CD14-positive monocyte (primary cell): Measurements from ENCODE around the gene GRID2. TPM values are rescaled to one million over a fixed set of nuclear protein-coding genes. Genes with fewer than 3 reads are reported as not detected.

Source experiments
- DNase-seq, 3 donors: peaks; one replicate each; pipeline ENCODE4 v3.0.0-alpha.2; 2011 to 2022
- H2AFZ ChIP-seq: 2 replicates; pipeline ENCODE4 v1.6.0; 2012; ENCODE audit warnings: mild to moderate bottlenecking, low read depth, low read length, inconsistent platforms; ENCODE audit not compliant: insufficient read depth, poor library complexity, severe bottlenecking
- H3K27ac ChIP-seq, 2 donors: 1 replicate in 1 of 2; 2 replicates in 1 of 2; pipeline ENCODE4 v1.5.1; 2012 to 2013; ENCODE audit warnings: low read length in 2 of 2, control low read depth in 1 of 2, inconsistent platforms in 1 of 2, low read depth in 1 of 2, mild to moderate bottlenecking in 1 of 2
- H3K27me3 ChIP-seq, 2 donors: one replicate each; pipeline versions ENCODE4 v1.6.0 to v1.6.1; 2011 to 2013; ENCODE audit warnings: low read length in 2 of 2; ENCODE audit not compliant: control insufficient read depth in 2 of 2, insufficient read depth in 2 of 2
- H3K36me3 ChIP-seq, 2 donors: replicated peaks in 1 of 2; 1 replicate in 1 of 2; 2 replicates in 1 of 2; pipeline versions ENCODE4 v1.5.1 to v1.6.1; 2012 to 2013; ENCODE audit warnings: low read length in 2 of 2, control low read depth in 1 of 2, inconsistent platforms in 1 of 2, mild to moderate bottlenecking in 1 of 2; ENCODE audit not compliant: insufficient read depth in 2 of 2, control insufficient read depth in 1 of 2
- H3K4me1 ChIP-seq, 2 donors: 1 replicate in 1 of 2; 2 replicates in 1 of 2; pipeline versions ENCODE4 v1.5.1 to v1.6.1; 2012 to 2013; ENCODE audit warnings: low read length in 2 of 2, control low read depth in 1 of 2, inconsistent platforms in 1 of 2, mild to moderate bottlenecking in 1 of 2, moderate library complexity in 1 of 2; ENCODE audit not compliant: insufficient read depth in 2 of 2, control insufficient read depth in 1 of 2
- H3K4me2 ChIP-seq: replicated peaks from 2 replicates; pipeline ENCODE3; 2012; ENCODE audit warnings: low read length, moderate library complexity, mild to moderate bottlenecking; ENCODE audit not compliant: poor library complexity, severe bottlenecking; ENCODE audit errors: extremely low read depth
- H3K4me3 ChIP-seq, 3 experiments: fragments of 200-600 bp in 1 of 3; sonication (generic) in 1 of 3; replicated peaks in 1 of 3; 1 replicate in 2 of 3; 2 replicates in 1 of 3; pipeline ENCODE4 v1.5.1; 2011 to 2013; ENCODE audit warnings: low read length in 3 of 3, mild to moderate bottlenecking in 3 of 3, control low read depth in 2 of 3, low read depth in 2 of 3, inconsistent platforms in 1 of 3, moderate library complexity in 1 of 3
- H3K79me2 ChIP-seq: 2 replicates; pipeline ENCODE4 v1.6.0; 2012; ENCODE audit warnings: mild to moderate bottlenecking, control low read depth, inconsistent platforms, low read length, moderate library complexity; ENCODE audit not compliant: insufficient read depth
- H3K9ac ChIP-seq: 2 replicates; pipeline ENCODE4 v1.6.0; 2017; ENCODE audit warnings: low read length, mild to moderate bottlenecking; ENCODE audit not compliant: insufficient read depth, poor library complexity, severe bottlenecking
- H3K9me3 ChIP-seq, 2 donors: replicated peaks in 1 of 2; 1 replicate in 1 of 2; 2 replicates in 1 of 2; pipeline versions ENCODE4 v1.5.1 to v1.6.1; 2012 to 2013; ENCODE audit warnings: low read length in 2 of 2, control low read depth in 1 of 2; ENCODE audit not compliant: control insufficient read depth in 1 of 2, insufficient read depth in 1 of 2
- H4K20me1 ChIP-seq: 2 replicates; pipeline ENCODE4 v1.6.0; 2012; ENCODE audit warnings: mild to moderate bottlenecking, low read length, control low read depth, moderate library complexity; ENCODE audit not compliant: insufficient read depth
- H3K27ac Mint-ChIP-seq, 7 donors: one replicate each; pipeline ENCODE4 v1.8.0; 2020; ENCODE audit warnings: mild to moderate bottlenecking in 7 of 7, mixed read lengths in 7 of 7, moderate library complexity in 6 of 7, inconsistent platforms in 2 of 7
- H3K27me3 Mint-ChIP-seq, 3 donors: one replicate each; pipeline ENCODE4 v1.8.0; 2021 to 2022; ENCODE audit warnings: low read depth in 3 of 3, mild to moderate bottlenecking in 3 of 3, mixed read lengths in 3 of 3, moderate library complexity in 3 of 3, inconsistent platforms in 1 of 3
- H3K36me3 Mint-ChIP-seq, 2 donors: one replicate each; pipeline ENCODE4 v1.8.0; 2020; ENCODE audit warnings: mixed read lengths in 2 of 2, inconsistent platforms in 1 of 2, mild to moderate bottlenecking in 1 of 2
- H3K4me1 Mint-ChIP-seq: one replicate; pipeline ENCODE4 v1.8.0; 2020; ENCODE audit warnings: mild to moderate bottlenecking, mixed read lengths
- H3K4me3 Mint-ChIP-seq, 2 donors: one replicate each; pipeline ENCODE4 v1.8.0; 2020; ENCODE audit warnings: mild to moderate bottlenecking in 2 of 2, mixed read lengths in 2 of 2, moderate library complexity in 1 of 2
- H3K9me3 Mint-ChIP-seq, 7 donors: one replicate each; pipeline ENCODE4 v1.8.0; 2020 to 2022; ENCODE audit warnings: mixed read lengths in 7 of 7, mild to moderate bottlenecking in 6 of 7, moderate library complexity in 6 of 7, inconsistent platforms in 2 of 7
- WGBS: methylation state at CpG from one replicate; pipeline ENCODE4 v1.1.5; 2013; ENCODE audit warnings: missing lambda C conversion rate; ENCODE audit not compliant: insufficient coverage; 5-methylcytosine and 5-hydroxymethylcytosine counted together
- intact Hi-C, 2 donors: fragments of 100-400 bp; cut with micrococcal nuclease; formaldehyde crosslinking; loops; one replicate each; pipeline versions ENCODE4 v1.15.0 to v1.15.1; 2023
- polyA plus RNA-seq, 3 donors: library from polyadenylated mRNA; depleted of rRNA in 1 of 3; unstranded in 2 of 3; stranded (reverse) in 1 of 3; fragments of 300-500 nt in 2 of 3; fragments of >200 nt in 1 of 3; fragmentation: Illumina TruSeq in 2 of 3; gene quantifications; 1 replicate in 2 of 3; 2 replicates in 1 of 3; pipeline ENCODE4 v1.2.3, GENCODE V29; 2012 to 2021
- TF ChIP-seq, protein P1 (sequence below): fragments of 200-600 bp; IDR thresholded peaks from one replicate; pipeline ENCODE4 v1.8.0; 2022; ENCODE audit warnings: antibody characterized with exemption, mild to moderate bottlenecking

GRID2 gene
- polyA plus RNA-seq, 3 donors = not detected

DNA sequence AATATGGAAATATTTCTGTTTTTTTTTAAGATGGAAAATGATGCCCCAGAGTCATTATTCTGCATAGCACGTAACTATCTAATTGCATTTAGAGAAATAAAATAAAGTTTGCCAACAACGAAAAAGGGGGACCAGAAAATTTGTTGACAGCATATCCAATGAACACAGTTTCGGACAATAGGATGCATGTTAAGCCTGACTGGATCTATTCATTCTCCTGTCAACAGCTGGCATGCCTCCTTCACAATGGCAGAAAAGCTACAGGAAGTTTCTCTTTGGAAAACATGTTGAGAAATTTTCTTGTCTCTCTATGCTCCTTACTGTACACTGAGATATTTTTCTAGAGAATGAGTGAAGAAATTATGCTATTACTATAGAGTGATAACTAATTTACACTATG lies 262.5 kb downstream of the GRID2 start:
- 92% methylated on average over 2 of the region's 3 CpGs for WGBS
- Histone ChIP-seq H3K4me3 (no peak overlapping the region), H3K36me3 (no peaks in the 10 kb centered on the region), H4K20me1 (no peaks in the 10 kb centered on the region), H3K79me2 (no peaks in the 10 kb centered on the region), H3K9me3 (no peaks in the 10 kb centered on the region), H3K9ac (no peak overlapping the region), H3K4me2 (no peak overlapping the region), H3K4me1 (no peaks in the 10 kb centered on the region), H3K27ac (no peak overlapping the region), H2AFZ (no peak overlapping the region), H3K27me3 (no peaks in the 10 kb centered on the region)
- Mint-ChIP-seq H3K4me3 (no peak overlapping the region), H3K27me3 (no peaks in the 10 kb centered on the region), H3K4me1 (no peaks in the 10 kb centered on the region), H3K36me3 (no peaks in the 10 kb centered on the region), H3K9me3 (peaks cover 0 to 7% (median 3%) of the 10 kb centered on the region in 7 donors), H3K27ac (no peak overlapping the region)
- intact Hi-C loops = no loop called here
- DNase-seq = no peak
- TF ChIP-seq, protein P1, sequence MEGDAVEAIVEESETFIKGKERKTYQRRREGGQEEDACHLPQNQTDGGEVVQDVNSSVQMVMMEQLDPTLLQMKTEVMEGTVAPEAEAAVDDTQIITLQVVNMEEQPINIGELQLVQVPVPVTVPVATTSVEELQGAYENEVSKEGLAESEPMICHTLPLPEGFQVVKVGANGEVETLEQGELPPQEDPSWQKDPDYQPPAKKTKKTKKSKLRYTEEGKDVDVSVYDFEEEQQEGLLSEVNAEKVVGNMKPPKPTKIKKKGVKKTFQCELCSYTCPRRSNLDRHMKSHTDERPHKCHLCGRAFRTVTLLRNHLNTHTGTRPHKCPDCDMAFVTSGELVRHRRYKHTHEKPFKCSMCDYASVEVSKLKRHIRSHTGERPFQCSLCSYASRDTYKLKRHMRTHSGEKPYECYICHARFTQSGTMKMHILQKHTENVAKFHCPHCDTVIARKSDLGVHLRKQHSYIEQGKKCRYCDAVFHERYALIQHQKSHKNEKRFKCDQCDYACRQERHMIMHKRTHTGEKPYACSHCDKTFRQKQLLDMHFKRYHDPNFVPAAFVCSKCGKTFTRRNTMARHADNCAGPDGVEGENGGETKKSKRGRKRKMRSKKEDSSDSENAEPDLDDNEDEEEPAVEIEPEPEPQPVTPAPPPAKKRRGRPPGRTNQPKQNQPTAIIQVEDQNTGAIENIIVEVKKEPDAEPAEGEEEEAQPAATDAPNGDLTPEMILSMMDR = no peak

- Histone ChIP-seq H3K27ac (no peak overlapping the region), H2AFZ (no peak overlapping the region), H4K20me1 (no peaks in the 10 kb centered on the region), H3K9me3 (peaks cover 7 to 8% of the 10 kb centered on the region in 2 donors), H3K27me3 (no peaks in the 10 kb centered on the region), H3K79me2 (no peaks in the 10 kb centered on the region), H3K4me2 (no peak overlapping the region), H3K36me3 (no peaks in the 10 kb centered on the region), H3K4me1 (no peaks in the 10 kb centered on the region), H3K4me3 (no peak overlapping the region), H3K9ac (no peak overlapping the region)
- no peaks in the 10 kb centered on the region for H3K4me1 Mint-ChIP-seq
- intact Hi-C loops = no loop called here
- DNase-seq = no peak
- no peaks in the 10 kb centered on the region for H3K36me3 Mint-ChIP-seq
- H3K9me3 Mint-ChIP-seq = peaks cover 0 to 7% (median 3%) of the 10 kb centered on the region in 7 donors
- no CpG with 5 or more reads among the region's 1 CpG for WGBS
- H3K4me3 Mint-ChIP-seq = no peak overlapping the region
- TF ChIP-seq, protein P1 = no peak
- H3K27me3 Mint-ChIP-seq = peaks cover 0 to 3% (median 0%) of the 10 kb centered on the region in 3 donors
- H3K27ac Mint-ChIP-seq = no peak overlapping the region
Observed at GRCh38 chr4:92580816-92581215, 277.1 kb downstream of the GRID2 start.
